Stimulated activated naive CD8-positive, alpha-beta T cell treated with anti-CD3 and anti-CD28 coated beads, Interleukin-15, Interleukin-2, amounts not matched to agents 100 ng/mL and 50 ng/mL, for 24 hours (primary cell): ENCODE measurements around the gene ZDHHC11B.
"Not testable (repeated sequence)": the region's sequence is repeated elsewhere in the genome, so short reads cannot be mapped to it uniquely, and the experiment has no call there.

Experiments used
- H3K27ac Mint-ChIP-seq: one replicate; pipeline ENCODE4 v1.8.0; 2021; ENCODE audit warnings: mild to moderate bottlenecking, mixed read lengths
- H3K27me3 Mint-ChIP-seq: one replicate; pipeline ENCODE4 v1.8.0; 2021; ENCODE audit warnings: mixed read lengths
- H3K36me3 Mint-ChIP-seq: one replicate; pipeline ENCODE4 v1.8.0; 2021; ENCODE audit warnings: low read depth, mixed read lengths
- H3K4me1 Mint-ChIP-seq: one replicate; pipeline ENCODE4 v1.8.0; 2021; ENCODE audit warnings: low read depth, mixed read lengths
- H3K4me3 Mint-ChIP-seq: one replicate; pipeline ENCODE4 v1.8.0; 2021; ENCODE audit warnings: mild to moderate bottlenecking, mixed read lengths
- H3K9me3 Mint-ChIP-seq: one replicate; pipeline ENCODE4 v1.8.0; 2021; ENCODE audit warnings: mixed read lengths

ZDHHC11B gene

GRCh38 chr5:696753-697702, 87.5 kb downstream of the ZDHHC11B start:
- not testable (repeated sequence) for H3K27ac Mint-ChIP-seq

GRCh38 chr5:696191-696590, 88.3 kb downstream of the ZDHHC11B start:
- not testable (repeated sequence) for H3K4me1 Mint-ChIP-seq, H3K36me3 Mint-ChIP-seq, H3K9me3 Mint-ChIP-seq, H3K27me3 Mint-ChIP-seq, H3K27ac Mint-ChIP-seq, H3K4me3 Mint-ChIP-seq

More at GRCh38 chr5:696753-697702, 87.5 kb downstream of the ZDHHC11B start:
- not testable (repeated sequence) for H3K9me3 Mint-ChIP-seq, H3K4me3 Mint-ChIP-seq, H3K4me1 Mint-ChIP-seq, H3K27me3 Mint-ChIP-seq, H3K36me3 Mint-ChIP-seq

- H3K36me3 Mint-ChIP-seq, H3K4me1 Mint-ChIP-seq, H3K4me3 Mint-ChIP-seq, H3K27ac Mint-ChIP-seq, H3K27me3 Mint-ChIP-seq, H3K9me3 Mint-ChIP-seq: not testable (repeated sequence)
These were observed 89.1 kb downstream of the ZDHHC11B start for GRCh38 chr5:695475-695874.

- H3K27me3 Mint-ChIP-seq, H3K36me3 Mint-ChIP-seq, H3K4me3 Mint-ChIP-seq, H3K4me1 Mint-ChIP-seq, H3K27ac Mint-ChIP-seq, H3K9me3 Mint-ChIP-seq: not testable (repeated sequence)
These were observed 90.5 kb downstream of the ZDHHC11B start for GRCh38 chr5:694042-694431.

GRCh38 chr5:693271-694041, 91.1 kb downstream of the ZDHHC11B start, which contains the start of gene TPPP:
TPPP (minus strand) TSS chr5:693352; CDS start chr5:678060, 15,292 bp downstream.
- not testable (repeated sequence) for H3K9me3 Mint-ChIP-seq, H3K27ac Mint-ChIP-seq, H3K4me3 Mint-ChIP-seq, H3K36me3 Mint-ChIP-seq, H3K27me3 Mint-ChIP-seq, H3K4me1 Mint-ChIP-seq

DNA sequence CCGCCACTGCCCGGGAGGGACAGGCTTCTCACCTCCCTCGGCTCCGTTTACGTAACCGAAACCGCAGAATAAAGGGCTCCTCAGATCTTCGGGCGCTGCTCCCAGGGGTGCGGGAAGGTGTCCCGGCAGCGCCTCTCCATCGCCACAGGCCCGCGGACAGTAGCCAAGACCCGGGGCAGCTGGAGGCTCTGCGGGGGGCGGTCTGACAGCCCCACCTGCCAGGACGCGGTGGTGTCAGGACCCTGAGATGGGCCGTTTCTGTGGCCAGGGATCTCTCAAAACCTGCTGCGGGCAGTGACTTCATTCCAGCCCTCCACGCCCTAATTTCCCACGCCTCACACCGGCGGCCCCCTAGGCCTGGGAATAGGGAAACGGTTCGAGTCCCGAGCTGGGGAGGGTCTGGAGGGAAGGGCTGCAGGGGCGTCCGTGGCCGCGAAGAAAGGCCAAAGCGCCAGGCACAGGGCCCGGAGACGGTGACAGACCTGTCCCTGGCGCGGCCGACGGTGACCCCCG, 91.9 kb downstream of the ZDHHC11B start:
- H3K4me1 Mint-ChIP-seq, H3K27ac Mint-ChIP-seq, H3K36me3 Mint-ChIP-seq, H3K4me3 Mint-ChIP-seq, H3K9me3 Mint-ChIP-seq, H3K27me3 Mint-ChIP-seq: not testable (repeated sequence)

DNA sequence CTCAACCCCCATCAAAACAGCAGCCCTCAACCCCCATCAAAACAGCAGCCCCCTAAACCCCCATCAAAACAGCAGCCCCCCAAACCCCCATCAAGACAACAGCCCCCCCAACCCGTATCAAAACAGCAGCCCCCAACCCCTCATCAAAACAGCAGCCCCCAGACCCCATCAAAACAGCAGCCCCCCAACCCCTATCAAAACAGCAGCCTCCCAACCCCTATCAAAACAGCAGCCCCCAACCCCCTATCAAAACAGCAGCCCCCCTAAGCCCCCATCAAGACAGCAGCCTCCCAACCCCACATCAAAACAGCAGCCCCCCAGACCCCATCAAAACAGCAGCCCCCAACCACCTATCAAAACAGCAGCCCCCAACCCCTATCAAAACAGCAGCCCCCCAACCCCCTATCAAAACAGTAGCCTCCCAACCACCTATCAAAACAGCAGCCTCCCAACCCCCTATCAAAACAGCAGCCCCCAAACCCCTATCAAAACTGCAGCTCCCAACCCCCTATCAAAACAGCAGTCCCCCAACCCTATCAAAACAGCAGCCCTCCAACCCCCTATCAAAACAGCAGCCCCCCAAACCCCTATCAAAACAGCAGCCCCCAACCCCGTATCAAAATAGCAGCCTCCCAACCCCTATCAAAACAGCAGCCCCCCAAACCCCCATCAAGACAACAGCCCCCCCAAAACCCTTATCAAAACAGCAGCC, 92.6 kb downstream of the ZDHHC11B start:
- no peaks in the 10 kb centered on the region for H3K4me1 Mint-ChIP-seq
- no peaks in the 10 kb centered on the region for H3K27me3 Mint-ChIP-seq
- H3K4me3 Mint-ChIP-seq: no peak overlapping the region
- no peaks in the 10 kb centered on the region for H3K9me3 Mint-ChIP-seq
- H3K27ac Mint-ChIP-seq: no peak overlapping the region
- no peaks in the 10 kb centered on the region for H3K36me3 Mint-ChIP-seq

GRCh38 chr5:691049-691448, 93.5 kb downstream of the ZDHHC11B start:
- not testable (repeated sequence) for H3K4me1 Mint-ChIP-seq, H3K4me3 Mint-ChIP-seq, H3K27me3 Mint-ChIP-seq, H3K27ac Mint-ChIP-seq, H3K36me3 Mint-ChIP-seq, H3K9me3 Mint-ChIP-seq

- H3K36me3 Mint-ChIP-seq, H3K9me3 Mint-ChIP-seq, H3K4me3 Mint-ChIP-seq, H3K27me3 Mint-ChIP-seq, H3K4me1 Mint-ChIP-seq, H3K27ac Mint-ChIP-seq: not testable (repeated sequence)
These were observed 94.2 kb downstream of the ZDHHC11B start for GRCh38 chr5:690293-690692.

DNA sequence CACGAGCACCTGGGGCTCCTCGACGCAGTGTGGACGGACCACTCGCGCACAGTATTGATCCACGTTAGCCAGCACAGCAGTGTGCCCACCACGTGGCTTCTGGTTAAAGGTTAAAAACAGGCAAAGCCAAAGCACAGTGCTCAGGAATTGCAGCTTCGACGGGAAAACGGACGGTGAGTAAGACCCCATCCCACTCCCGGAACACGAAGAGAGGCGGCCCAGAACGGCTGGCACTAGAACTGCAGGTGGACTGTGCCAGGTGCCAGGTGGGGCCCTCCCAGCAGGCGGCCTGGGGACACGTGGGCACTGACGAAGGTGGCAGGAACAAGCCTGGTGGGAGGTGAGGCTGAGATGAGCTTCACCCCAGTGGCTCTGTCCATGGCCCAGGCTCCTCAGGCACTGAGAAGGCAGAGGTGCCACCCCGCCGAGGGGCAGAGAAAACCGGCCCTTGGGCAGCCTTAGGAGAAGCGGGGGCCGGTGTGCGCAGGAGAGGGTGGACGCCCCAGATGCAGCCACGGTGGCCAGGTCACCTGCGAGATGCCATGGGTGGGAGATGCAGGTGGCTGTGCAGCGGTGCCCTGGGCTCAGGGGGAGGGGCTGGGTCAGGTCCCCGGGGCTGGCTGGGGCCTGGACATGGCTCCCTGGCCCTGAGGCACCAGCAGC, 96.0 kb downstream of the ZDHHC11B start:
- H3K4me1 Mint-ChIP-seq, H3K9me3 Mint-ChIP-seq, H3K4me3 Mint-ChIP-seq, H3K36me3 Mint-ChIP-seq, H3K27ac Mint-ChIP-seq, H3K27me3 Mint-ChIP-seq: not testable (repeated sequence)

- H3K27me3 Mint-ChIP-seq, H3K9me3 Mint-ChIP-seq, H3K4me3 Mint-ChIP-seq, H3K4me1 Mint-ChIP-seq, H3K27ac Mint-ChIP-seq, H3K36me3 Mint-ChIP-seq: not testable (repeated sequence)
These were observed 97.6 kb downstream of the ZDHHC11B start for GRCh38 chr5:686936-687335.

- not testable (repeated sequence) for H3K4me3 Mint-ChIP-seq, H3K36me3 Mint-ChIP-seq, H3K4me1 Mint-ChIP-seq, H3K27me3 Mint-ChIP-seq, H3K27ac Mint-ChIP-seq, H3K9me3 Mint-ChIP-seq
These were observed 98.4 kb downstream of the ZDHHC11B start for GRCh38 chr5:686172-686523.

GRCh38 chr5:685262-686171, 99.0 kb downstream of the ZDHHC11B start:
- Mint-ChIP-seq H3K36me3 (no peaks in the 10 kb centered on the region), H3K4me3 (no peak overlapping the region), H3K27ac (no peak overlapping the region), H3K9me3 (no peaks in the 10 kb centered on the region), H3K27me3 (no peaks in the 10 kb centered on the region), H3K4me1 (no peaks in the 10 kb centered on the region)

GRCh38 chr5:684751-685216, 99.7 kb downstream of the ZDHHC11B start:
- Mint-ChIP-seq H3K27ac (no peak overlapping the region), H3K4me3 (no peak overlapping the region), H3K4me1 (no peaks in the 10 kb centered on the region), H3K36me3 (no peaks in the 10 kb centered on the region), H3K9me3 (no peaks in the 10 kb centered on the region), H3K27me3 (no peaks in the 10 kb centered on the region)
